ENCODE results near the gene DNASE1L2.
A peak's percentile ranks its signal among the peaks of the same experiment; 100 is the strongest.

- TF ChIP-seq EGR1 (IDR thresholded peaks at IDR 0.05; ENCODE audit: borderline replicate concordance in 1 of 2, low read depth in 2 of 2, low read length in 2 of 2) (no peak), ESRRA (IDR thresholded peaks at IDR 0.05; ENCODE audit: low read length) (no peak), EZH2 (IDR thresholded peaks at IDR 0.05; ENCODE audit: borderline replicate concordance, control insufficient read depth, low read depth, low read length) (no peak), SIN3A (IDR thresholded peaks at IDR 0.05; ENCODE audit: low read depth, low read length) (no peak), POLR2AphosphoS5 (IDR thresholded peaks at IDR 0.05; ENCODE audit: low read length) (peak; percentile 44; the same call in 1 of the 2 replicates), CHD4 (IDR thresholded peaks at IDR 0.05) (no peak)
These were observed 16.5 kb downstream of the DNASE1L2 start for GRCh38 chr16:2252806-2253148.

All from GM12878 (cell line).